Bronchial epithelial cell (primary cell): ENCODE results near the gene MBD3L2. TPM values are rescaled to one million over a fixed set of nuclear protein-coding genes. Genes with fewer than 3 reads are reported as not detected.
"Not testable (repeated sequence)": the region's sequence is repeated elsewhere in the genome, so short reads cannot be mapped to it uniquely, and the experiment has no call there.

Experiments
- DNase-seq: peaks from one replicate; pipeline ENCODE4 v3.0.0-alpha.2; 2010; ENCODE audit warnings: low read depth
- FAIRE-seq: peaks from 2 replicates; lab custom pipeline; 2011; peaks lifted over from hg19 to GRCh38; lab: Jason Lieb, UNC
- H3K27me3 ChIP-seq: 2 replicates; pipeline ENCODE4 v1.5.1; 2011; ENCODE audit warnings: low read length; ENCODE audit not compliant: control insufficient read depth, insufficient read depth
- H3K36me3 ChIP-seq: 2 replicates; pipeline ENCODE4 v1.5.1; 2011; ENCODE audit warnings: low read length; ENCODE audit not compliant: control insufficient read depth, insufficient read depth
- H3K4me3 ChIP-seq: 2 replicates; pipeline ENCODE4 v1.5.1; 2011; ENCODE audit warnings: mild to moderate bottlenecking, low read depth, low read length, control low read depth
- CTCF ChIP-seq: IDR thresholded peaks from 2 replicates; pipeline ENCODE4 v1.5.1; 2011; ENCODE audit warnings: mild to moderate bottlenecking, moderate library complexity, low read length, control low read depth, inconsistent platforms; ENCODE audit not compliant: insufficient read depth, severe bottlenecking
- total RNA-seq: library from RNA; depleted of rRNA; stranded (reverse); fragments of >200 nt; gene quantifications from 2 replicates; pipeline ENCODE4 v1.2.1, GENCODE V29; 2014

The MBD3L2 gene
- total RNA-seq = not detected in 2 replicates

- FAIRE-seq, DNase-seq, H3K4me3 ChIP-seq, H3K36me3 ChIP-seq, H3K27me3 ChIP-seq: not testable (repeated sequence)
These were observed at the start of gene MBD3L2 for GRCh38 chr19:7049021-7049420. Gene MBD3L2 (plus strand): TSS chr19:7049321. CDS start chr19:7049374, 53 bp downstream.

GRCh38 chr19:6999933-7000332 lies 49.2 kb upstream of the MBD3L2 start:
- no peak for FAIRE-seq
- Histone ChIP-seq H3K4me3 (no peak overlapping the region), H3K36me3 (no peaks in the 10 kb centered on the region), H3K27me3 (no peaks in the 10 kb centered on the region)
- no peak for DNase-seq
- no peak for TF ChIP-seq CTCF

- Histone ChIP-seq H3K27me3 (no peaks in the 10 kb centered on the region), H3K4me3 (no peak overlapping the region), H3K36me3 (no peaks in the 10 kb centered on the region)
- FAIRE-seq (no peak), DNase-seq (no peak)
- no peak for TF ChIP-seq CTCF
These were observed 48.8 kb upstream of the MBD3L2 start for GRCh38 chr19:7000333-7000732.

- Histone ChIP-seq H3K36me3 (no peaks in the 10 kb centered on the region), H3K4me3 (no peak overlapping the region), H3K27me3 (no peaks in the 10 kb centered on the region)
- no peak for DNase-seq
- FAIRE-seq = no peak
- no peak for TF ChIP-seq CTCF
These were observed 48.3 kb upstream of the MBD3L2 start for GRCh38 chr19:7000816-7001215.

- DNase-seq (peak; percentile 19), FAIRE-seq (no peak)
- TF ChIP-seq CTCF = peak; percentile 48
- no peaks in the 10 kb centered on the region for H3K27me3 ChIP-seq
- no peak overlapping the region for H3K4me3 ChIP-seq
- H3K36me3 ChIP-seq = no peaks in the 10 kb centered on the region
These were observed 44.7 kb upstream of the MBD3L2 start for GRCh38 chr19:7004313-7004931.

GRCh38 chr19:7006135-7006704 lies 42.9 kb upstream of the MBD3L2 start:
- Histone ChIP-seq H3K4me3 (no peak overlapping the region), H3K36me3 (no peaks in the 10 kb centered on the region), H3K27me3 (no peaks in the 10 kb centered on the region)
- FAIRE-seq (no peak), DNase-seq (no peak)
- TF ChIP-seq CTCF = no peak
